Hepatocyte (in vitro differentiated cells): ENCODE measurements around the gene PPP1R13L.

ENCODE experiments used
- CTCF ChIP-seq: fragments of 200-600 bp; sonication (generic); IDR thresholded peaks from 2 replicates; pipeline ENCODE4 v1.5.1; 2016; ENCODE audit warnings: antibody characterized with exemption, mild to moderate bottlenecking; ENCODE audit not compliant: poor library complexity
- EZH2 ChIP-seq: fragments of 200-600 bp; sonication (generic); IDR thresholded peaks from 2 replicates; pipeline ENCODE4 v1.6.1; 2016; ENCODE audit warnings: antibody characterized with exemption, mild to moderate bottlenecking, borderline replicate concordance
- EZH2phosphoT487 ChIP-seq: fragments of 200-600 bp; sonication (generic); IDR thresholded peaks from one replicate; pipeline ENCODE4 v1.6.1; 2018; ENCODE audit warnings: antibody characterized with exemption, mild to moderate bottlenecking, low read depth, moderate library complexity; ENCODE audit not compliant: unreplicated experiment, severe bottlenecking

GRCh38 chr19:45391871-45392665, 12.8 kb downstream of the PPP1R13L start:
- TF ChIP-seq CTCF (no peak), EZH2phosphoT487 (no peak), EZH2 (no peak)
